Upper lobe of right lung (tissue), 1 donor: ENCODE results near the gene TMEM134. TPM values are rescaled to one million over a fixed set of nuclear protein-coding genes. Genes with fewer than 3 reads are reported as not detected.
A peak's percentile ranks its signal among the peaks of the same experiment; 100 is the strongest.

Experiments
- ATAC-seq: fragments of 200-7000 bp; cut with Tn5 transposase; one replicate; pipeline ENCODE4 v1.9.1; 2020; ENCODE audit warnings: mild to moderate bottlenecking, moderate library complexity
- DNase-seq: peaks from one replicate; pipeline ENCODE4 v3.0.0-alpha.2; 2020
- H3K27ac ChIP-seq: fragments of 200-600 bp; one replicate; pipeline ENCODE4 v1.8.0; 2022
- H3K27me3 ChIP-seq: fragments of 200-600 bp; one replicate; pipeline ENCODE4 v1.8.0; 2022; ENCODE audit warnings: mild to moderate bottlenecking
- H3K36me3 ChIP-seq: fragments of 200-600 bp; one replicate; pipeline ENCODE4 v1.8.0; 2022
- H3K4me1 ChIP-seq: fragments of 200-600 bp; one replicate; pipeline ENCODE4 v1.8.0; 2022
- H3K4me3 ChIP-seq: fragments of 200-600 bp; one replicate; pipeline ENCODE4 v1.8.0; 2022; ENCODE audit warnings: mild to moderate bottlenecking
- H3K9me3 ChIP-seq: fragments of 200-600 bp; one replicate; pipeline ENCODE4 v1.8.0; 2022
- CTCF ChIP-seq: fragments of 200-600 bp; IDR thresholded peaks from one replicate; pipeline ENCODE4 v1.8.0; 2022; ENCODE audit warnings: antibody characterized with exemption
- intact Hi-C: fragments of 100-400 bp; cut with DNase I; formaldehyde crosslinking; loops from one replicate; pipeline ENCODE4 v1.11.0; 2022
- total RNA-seq: library from RNA; stranded (reverse); fragmentation: NEBNext Ultra II Directional; extraction: Animal tissue kit (Norgen Biotek cat#: 25700); gene quantifications from one replicate; pipeline ENCODE4 v1.2.1, GENCODE V29; 2021
- donor health status: DM: no; HTN: yes; CAD: no; lungs with severe emphysema.

The TMEM134 gene
- total RNA-seq, 1 donor from 2014 or later: 46.9 TPM

DNA sequence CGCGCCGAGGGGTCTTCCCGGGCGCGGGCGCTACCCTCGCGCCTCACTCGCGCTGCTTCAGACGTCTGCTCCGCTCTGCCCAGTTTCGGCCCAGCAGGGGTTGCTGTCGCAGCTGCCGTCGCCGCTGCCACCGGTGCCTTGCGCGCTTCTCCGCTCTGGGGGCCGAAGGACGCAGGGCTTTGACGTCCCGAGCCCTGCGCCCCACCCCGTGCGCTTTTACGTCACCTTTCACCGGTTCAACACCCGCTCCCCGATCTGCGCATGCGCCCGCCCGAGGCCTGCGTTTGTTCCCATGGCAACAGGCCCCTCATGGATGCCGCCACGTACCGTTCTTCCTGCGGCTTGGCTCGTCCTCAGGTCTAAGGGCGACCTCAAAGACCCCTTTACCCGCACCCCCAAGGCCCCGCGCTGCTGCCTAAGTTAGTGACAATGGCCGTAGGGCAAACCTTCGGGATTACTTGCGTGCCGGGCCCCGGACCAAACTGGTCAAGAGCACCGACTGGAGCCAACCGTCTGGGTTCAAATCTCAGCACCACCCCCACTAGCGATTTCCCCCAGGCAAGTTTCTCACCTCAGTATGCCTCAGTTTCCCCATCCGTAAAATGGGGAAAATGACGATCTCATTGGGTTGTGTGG lies 39.6 kb upstream of the TMEM134 start:
- Histone ChIP-seq H3K27me3 (no peaks in the 10 kb centered on the region), H3K27ac (peak overlapping the region; percentile 98), H3K4me1 (peaks cover 32% of the 10 kb centered on the region), H3K9me3 (no peaks in the 10 kb centered on the region), H3K36me3 (peaks cover 7% of the 10 kb centered on the region), H3K4me3 (peak overlapping the region; percentile 87)
- intact Hi-C loops: loop anchor here (10.0 kb wide), 1 partner anchor 104 kb away; the partner anchor contains the start of genes PPP1CA and TBC1D10C
- no peak for TF ChIP-seq CTCF
- ATAC-seq (peak; percentile 60), DNase-seq (peak; percentile 100)

DNA sequence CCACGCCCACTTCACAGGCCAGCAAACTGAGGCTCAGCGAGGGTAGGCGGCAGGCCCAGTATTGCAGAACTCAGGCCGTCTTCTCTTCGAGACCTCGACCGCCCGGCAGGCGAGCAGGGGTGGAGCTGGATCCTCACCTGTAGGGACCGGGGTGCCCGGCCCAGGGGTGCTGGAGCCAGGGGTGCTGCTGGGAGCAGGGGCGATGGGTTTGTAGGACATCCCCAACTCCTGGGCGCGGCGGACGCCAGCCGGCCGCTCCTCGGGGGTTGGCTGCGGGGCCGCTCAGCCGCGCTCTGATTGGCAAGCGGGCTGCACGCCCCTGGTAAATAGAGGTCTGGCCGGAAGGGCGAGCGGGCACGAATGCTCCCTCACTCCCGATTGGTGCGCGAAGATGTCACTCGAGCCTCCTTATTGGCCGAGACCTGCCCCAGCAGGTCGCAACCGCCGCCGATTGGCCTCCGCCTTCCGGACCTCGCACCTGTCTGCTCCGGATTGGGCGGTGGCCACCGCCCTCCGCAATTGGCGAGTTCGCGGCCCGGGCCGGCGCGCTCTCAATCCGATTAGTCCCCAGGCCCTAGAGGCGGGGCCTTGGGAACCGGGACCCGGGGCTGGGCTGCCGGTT lies 38.9 kb upstream of the TMEM134 start, which contains the start of gene CDK2AP2:
Gene CDK2AP2, minus strand, starts transcription at position 299 of the 622 bp plus-strand sequence. Its CDS starts 80 bp downstream, at position 219.
- ATAC-seq (peak; percentile 88), DNase-seq (peak; percentile 100)
- TF ChIP-seq CTCF: no peak
- intact Hi-C loops: loop anchor here (10.0 kb wide), 1 partner anchor 103 kb away; the partner anchor contains the start of genes PPP1CA and TBC1D10C
- peaks cover 35% of the 10 kb centered on the region for H3K4me1 ChIP-seq
- peak within 1 kb of the TSS; percentile 98 for H3K27ac ChIP-seq
- H3K27me3 ChIP-seq: no peaks in the 10 kb centered on the region
- H3K4me3 ChIP-seq: peak within 1 kb of the TSS; percentile 87
- peaks cover 7% of the 10 kb centered on the region for H3K36me3 ChIP-seq
- H3K9me3 ChIP-seq: no peaks in the 10 kb centered on the region

DNA sequence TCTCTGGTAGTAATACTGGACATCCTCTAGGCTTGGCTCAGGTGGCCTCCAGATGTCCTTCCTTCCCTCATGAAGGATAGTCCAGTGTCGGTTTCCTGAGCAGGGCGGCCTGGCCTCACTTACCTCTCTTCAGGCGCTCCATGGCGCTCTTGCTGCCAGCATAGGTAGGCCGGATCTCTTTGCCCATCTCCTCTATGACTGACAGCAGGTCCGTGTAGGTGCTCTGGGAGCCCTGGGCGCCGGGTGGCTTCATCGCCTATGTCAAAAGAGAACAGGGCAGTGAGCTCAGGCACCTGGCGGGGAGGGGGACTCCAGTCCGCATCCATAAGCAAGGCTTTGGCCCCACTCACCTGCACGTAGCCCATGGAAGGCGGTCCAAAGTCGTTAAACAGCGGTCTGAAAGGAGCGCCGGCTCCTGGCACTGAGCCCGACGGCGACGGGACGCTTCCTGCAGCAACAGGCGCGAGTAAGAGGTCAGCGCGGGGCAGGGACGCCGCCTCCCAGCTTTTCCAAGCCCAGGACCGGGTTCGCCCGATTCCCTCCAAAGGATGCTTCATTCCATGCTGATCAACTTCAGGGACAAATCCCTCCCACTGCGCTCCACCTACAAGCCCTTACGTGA lies 38.3 kb upstream of the TMEM134 start:
- Histone ChIP-seq H3K4me3 (peak overlapping the region; percentile 87), H3K27me3 (no peaks in the 10 kb centered on the region), H3K4me1 (peaks cover 35% of the 10 kb centered on the region), H3K9me3 (no peaks in the 10 kb centered on the region), H3K27ac (peak overlapping the region; percentile 98), H3K36me3 (peaks cover 7% of the 10 kb centered on the region)
- ATAC-seq (no peak), DNase-seq (no peak)
- TF ChIP-seq CTCF: no peak
- intact Hi-C loops: loop anchor here (10.0 kb wide), 1 partner anchor 103 kb away; the partner anchor contains the start of genes PPP1CA and TBC1D10C

- Histone ChIP-seq H3K36me3 (peaks cover 7% of the 10 kb centered on the region), H3K27ac (peak overlapping the region; percentile 98), H3K4me1 (peaks cover 35% of the 10 kb centered on the region), H3K4me3 (peak overlapping the region; percentile 87), H3K9me3 (no peaks in the 10 kb centered on the region), H3K27me3 (no peaks in the 10 kb centered on the region)
- DNase-seq (no peak), ATAC-seq (no peak)
- peak; percentile 30 for TF ChIP-seq CTCF
- intact Hi-C loops: loop anchor here (10.0 kb wide), 1 partner anchor 102 kb away; the partner anchor contains the start of genes PPP1CA and TBC1D10C
Observed at GRCh38 chr11:67506426-67507051, 37.5 kb upstream of the TMEM134 start.

- Histone ChIP-seq H3K4me1 (peaks cover 35% of the 10 kb centered on the region), H3K27ac (peak overlapping the region; percentile 98), H3K9me3 (no peaks in the 10 kb centered on the region), H3K4me3 (peak overlapping the region; percentile 87), H3K36me3 (peaks cover 7% of the 10 kb centered on the region), H3K27me3 (no peaks in the 10 kb centered on the region)
- peak; percentile 74 for ATAC-seq
- DNase-seq: peak; percentile 96
- peak; percentile 98 for TF ChIP-seq CTCF
- intact Hi-C loops: loop anchor here (10.0 kb wide), 1 partner anchor 101 kb away; the partner anchor contains the start of genes PPP1CA and TBC1D10C
Observed at GRCh38 chr11:67505605-67506396, 36.8 kb upstream of the TMEM134 start.
